ENCODE results near the gene C9orf78. TPM values are rescaled to one million over a fixed set of nuclear protein-coding genes. Genes with fewer than 3 reads are reported as not detected.

Gene C9orf78
- total RNA-seq, 1 experiment from 2014 or later, result 30.0 TPM

DNA sequence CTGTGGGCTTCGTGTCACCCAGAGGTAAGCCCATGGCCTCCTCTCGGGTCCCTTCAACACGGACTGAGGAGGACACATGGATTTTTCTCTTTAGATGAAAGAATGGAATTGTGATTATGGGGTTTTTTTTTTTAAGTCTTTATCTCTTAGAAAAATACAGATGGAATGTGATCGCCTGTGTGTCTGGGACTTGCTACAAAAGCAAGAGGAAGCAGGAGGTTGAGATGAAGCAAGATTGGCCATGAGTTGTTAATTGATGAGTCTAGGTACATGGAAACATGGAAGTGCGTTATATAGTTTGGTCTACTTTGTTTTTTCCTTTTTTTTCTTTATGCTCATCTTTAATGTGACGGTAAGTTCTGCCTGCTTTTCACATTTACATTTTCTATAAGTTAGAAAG, 14.8 kb upstream of the C9orf78 start:
- TF ChIP-seq, protein P1, sequence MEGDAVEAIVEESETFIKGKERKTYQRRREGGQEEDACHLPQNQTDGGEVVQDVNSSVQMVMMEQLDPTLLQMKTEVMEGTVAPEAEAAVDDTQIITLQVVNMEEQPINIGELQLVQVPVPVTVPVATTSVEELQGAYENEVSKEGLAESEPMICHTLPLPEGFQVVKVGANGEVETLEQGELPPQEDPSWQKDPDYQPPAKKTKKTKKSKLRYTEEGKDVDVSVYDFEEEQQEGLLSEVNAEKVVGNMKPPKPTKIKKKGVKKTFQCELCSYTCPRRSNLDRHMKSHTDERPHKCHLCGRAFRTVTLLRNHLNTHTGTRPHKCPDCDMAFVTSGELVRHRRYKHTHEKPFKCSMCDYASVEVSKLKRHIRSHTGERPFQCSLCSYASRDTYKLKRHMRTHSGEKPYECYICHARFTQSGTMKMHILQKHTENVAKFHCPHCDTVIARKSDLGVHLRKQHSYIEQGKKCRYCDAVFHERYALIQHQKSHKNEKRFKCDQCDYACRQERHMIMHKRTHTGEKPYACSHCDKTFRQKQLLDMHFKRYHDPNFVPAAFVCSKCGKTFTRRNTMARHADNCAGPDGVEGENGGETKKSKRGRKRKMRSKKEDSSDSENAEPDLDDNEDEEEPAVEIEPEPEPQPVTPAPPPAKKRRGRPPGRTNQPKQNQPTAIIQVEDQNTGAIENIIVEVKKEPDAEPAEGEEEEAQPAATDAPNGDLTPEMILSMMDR (IDR thresholded peaks at IDR 0.05; ENCODE audit: unreplicated experiment), result no peak
- H3K9me3 Mint-ChIP-seq (ENCODE audit: unreplicated experiment), result no peaks in the 10 kb centered on the region
- BruUV-seq (replicated peaks), result no TSS peak
- CTCF ChIA-PET, result no interaction called here
- H3K36me3 Mint-ChIP-seq (ENCODE audit: insufficient read depth, unreplicated experiment), result peaks cover 25% of the 10 kb centered on the region
- intact Hi-C loops (cut with micrococcal nuclease), result no loop called here
- no peak overlapping the region for H3K27ac Mint-ChIP-seq (ENCODE audit: low read depth, unreplicated experiment)
- DNase-seq (ENCODE audit: unreplicated experiment), result no peak
- POLR2A ChIA-PET, result interaction anchor here (0.7 kb wide), 1 partner anchor 34 kb away, joined by 3 read pairs; no protein-coding TSS in a partner anchor
- H3K4me3 Mint-ChIP-seq (ENCODE audit: unreplicated experiment), result no peak overlapping the region
- H3K27me3 Mint-ChIP-seq (ENCODE audit: insufficient read depth, unreplicated experiment), result no peaks in the 10 kb centered on the region
- no peaks in the 10 kb centered on the region for H3K4me1 Mint-ChIP-seq (ENCODE audit: insufficient read depth, unreplicated experiment)

DNA sequence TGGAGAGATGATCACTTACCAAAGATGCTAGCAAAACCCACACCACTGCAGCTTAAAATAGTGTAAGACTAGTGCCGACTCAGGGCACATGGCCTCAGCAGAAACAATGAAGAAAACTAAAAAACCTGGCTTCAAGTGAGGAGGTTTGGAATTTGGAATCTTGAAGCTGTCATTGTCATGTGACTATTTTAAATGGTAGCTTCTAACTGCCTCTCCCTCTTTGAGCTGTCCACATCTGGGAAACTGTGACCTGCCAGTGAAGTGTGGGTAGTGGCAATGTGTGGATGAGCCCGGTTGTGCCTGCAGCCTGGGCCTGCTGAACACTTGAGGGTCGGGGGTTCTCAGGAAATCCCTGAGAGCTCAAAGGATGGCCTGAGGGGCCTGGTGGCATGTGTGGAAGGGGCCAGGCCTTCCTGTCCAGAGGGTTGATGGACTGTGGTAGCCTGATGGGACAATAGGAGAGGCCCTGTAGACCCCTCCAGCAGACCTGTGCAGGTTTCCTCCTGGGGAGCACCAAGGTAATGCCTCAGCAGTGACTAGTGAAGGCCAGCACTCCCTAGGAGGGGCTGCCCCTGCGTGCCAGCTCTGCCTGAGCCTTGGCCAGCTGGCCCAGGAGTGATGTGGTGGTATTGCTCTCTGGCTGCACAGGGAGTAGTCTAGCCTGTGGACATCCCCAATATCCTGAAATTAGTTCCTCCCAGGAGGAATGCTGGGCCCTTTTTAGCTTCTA, 13.8 kb upstream of the C9orf78 start:
- no peak overlapping the region for H3K4me3 Mint-ChIP-seq (ENCODE audit: unreplicated experiment)
- CTCF ChIA-PET, result interaction anchor here (0.8 kb wide), 1 partner anchor 35 kb away, joined by 5 read pairs; no protein-coding TSS in a partner anchor

DNA sequence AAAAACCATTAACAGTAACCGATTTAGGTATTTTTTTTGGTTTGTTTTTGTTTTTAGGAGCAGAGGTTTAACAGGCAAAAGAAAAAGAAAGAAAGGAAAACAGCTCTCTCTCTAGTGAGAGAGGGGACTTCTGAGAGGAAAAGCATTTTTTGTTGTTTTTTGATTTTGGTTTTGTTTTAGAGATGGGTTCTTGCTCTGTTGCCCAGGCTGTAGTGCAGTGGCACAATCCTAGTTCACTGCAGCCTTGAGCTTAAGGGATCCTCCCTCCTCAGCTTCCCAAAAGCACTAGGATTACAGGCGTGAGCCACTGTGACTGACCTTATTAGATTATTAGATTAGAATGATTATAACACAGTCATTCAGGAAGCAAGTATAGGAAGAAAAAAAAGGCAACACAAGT, 10.3 kb upstream of the C9orf78 start:
- H3K27me3 Mint-ChIP-seq (ENCODE audit: insufficient read depth, unreplicated experiment), result no peaks in the 10 kb centered on the region
- BruUV-seq (replicated peaks), result no TSS peak

More for the DNA sequence above, 13.8 kb upstream of the C9orf78 start:
- no peak for DNase-seq (ENCODE audit: unreplicated experiment)
- BruUV-seq (replicated peaks), result no TSS peak
- Mint-ChIP-seq H3K9me3 (ENCODE audit: unreplicated experiment) (no peaks in the 10 kb centered on the region), H3K27me3 (ENCODE audit: insufficient read depth, unreplicated experiment) (no peaks in the 10 kb centered on the region), H3K4me1 (ENCODE audit: insufficient read depth, unreplicated experiment) (no peaks in the 10 kb centered on the region), H3K27ac (ENCODE audit: low read depth, unreplicated experiment) (no peak overlapping the region), H3K36me3 (ENCODE audit: insufficient read depth, unreplicated experiment) (peaks cover 23% of the 10 kb centered on the region)
- TF ChIP-seq, protein P1 (IDR thresholded peaks at IDR 0.05; ENCODE audit: unreplicated experiment), result no peak
- POLR2A ChIA-PET, result interaction anchor here (0.7 kb wide), 1 partner anchor 35 kb away, joined by 3 read pairs; no protein-coding TSS in a partner anchor
- intact Hi-C loops (cut with micrococcal nuclease), result no loop called here

DNA sequence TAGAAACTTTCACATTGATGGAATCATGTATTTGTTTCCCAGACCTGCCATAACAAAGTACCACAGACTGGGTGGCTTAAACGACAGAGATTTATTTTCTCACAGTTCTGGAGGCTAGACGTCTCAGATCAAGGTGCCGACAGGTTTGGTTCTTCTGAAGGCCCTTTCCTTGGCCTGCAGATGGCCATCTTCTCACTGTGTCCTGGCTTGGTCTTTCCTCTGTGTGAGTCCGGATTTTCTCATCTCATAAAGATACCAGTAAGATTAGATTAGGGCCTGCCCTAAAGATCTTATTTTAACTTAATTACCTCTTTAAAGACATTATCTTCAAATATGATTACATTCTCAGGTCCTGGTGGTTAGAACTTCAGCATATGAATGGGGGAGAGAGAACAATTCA, 6.0 kb upstream of the C9orf78 start:
- Mint-ChIP-seq H3K4me3 (ENCODE audit: unreplicated experiment) (no peak overlapping the region), H3K27ac (ENCODE audit: low read depth, unreplicated experiment) (no peak overlapping the region), H3K9me3 (ENCODE audit: unreplicated experiment) (no peaks in the 10 kb centered on the region), H3K4me1 (ENCODE audit: insufficient read depth, unreplicated experiment) (peaks cover 15% of the 10 kb centered on the region), H3K36me3 (ENCODE audit: insufficient read depth, unreplicated experiment) (no peaks in the 10 kb centered on the region), H3K27me3 (ENCODE audit: insufficient read depth, unreplicated experiment) (no peaks in the 10 kb centered on the region)
- intact Hi-C loops (cut with micrococcal nuclease), result no loop called here
- ChIA-PET POLR2A (no interaction called here), CTCF (interaction anchor here (1.0 kb wide), 1 partner anchor 14 kb away, joined by 3 read pairs; no protein-coding TSS in a partner anchor)
- TF ChIP-seq, protein P1 (IDR thresholded peaks at IDR 0.05; ENCODE audit: unreplicated experiment), result no peak
- BruUV-seq (replicated peaks), result no TSS peak
- DNase-seq (ENCODE audit: unreplicated experiment), result no peak

More for the DNA sequence above, 10.3 kb upstream of the C9orf78 start:
- Mint-ChIP-seq H3K36me3 (ENCODE audit: insufficient read depth, unreplicated experiment) (peaks cover 7% of the 10 kb centered on the region), H3K27ac (ENCODE audit: low read depth, unreplicated experiment) (no peak overlapping the region), H3K4me3 (ENCODE audit: unreplicated experiment) (no peak overlapping the region), H3K4me1 (ENCODE audit: insufficient read depth, unreplicated experiment) (no peaks in the 10 kb centered on the region), H3K9me3 (ENCODE audit: unreplicated experiment) (no peaks in the 10 kb centered on the region)
- ChIA-PET POLR2A (interaction anchor here (0.6 kb wide), 1 partner anchor 121 kb away, joined by 3 read pairs; no protein-coding TSS in a partner anchor), CTCF (no interaction called here)
- no peak for DNase-seq (ENCODE audit: unreplicated experiment)
- intact Hi-C loops (cut with micrococcal nuclease), result no loop called here
- TF ChIP-seq, protein P1 (IDR thresholded peaks at IDR 0.05; ENCODE audit: unreplicated experiment), result no peak

Data from MCF 10A (cell line).